ENCODE results near the gene LY6G5B.

The LY6G5B gene

DNA sequence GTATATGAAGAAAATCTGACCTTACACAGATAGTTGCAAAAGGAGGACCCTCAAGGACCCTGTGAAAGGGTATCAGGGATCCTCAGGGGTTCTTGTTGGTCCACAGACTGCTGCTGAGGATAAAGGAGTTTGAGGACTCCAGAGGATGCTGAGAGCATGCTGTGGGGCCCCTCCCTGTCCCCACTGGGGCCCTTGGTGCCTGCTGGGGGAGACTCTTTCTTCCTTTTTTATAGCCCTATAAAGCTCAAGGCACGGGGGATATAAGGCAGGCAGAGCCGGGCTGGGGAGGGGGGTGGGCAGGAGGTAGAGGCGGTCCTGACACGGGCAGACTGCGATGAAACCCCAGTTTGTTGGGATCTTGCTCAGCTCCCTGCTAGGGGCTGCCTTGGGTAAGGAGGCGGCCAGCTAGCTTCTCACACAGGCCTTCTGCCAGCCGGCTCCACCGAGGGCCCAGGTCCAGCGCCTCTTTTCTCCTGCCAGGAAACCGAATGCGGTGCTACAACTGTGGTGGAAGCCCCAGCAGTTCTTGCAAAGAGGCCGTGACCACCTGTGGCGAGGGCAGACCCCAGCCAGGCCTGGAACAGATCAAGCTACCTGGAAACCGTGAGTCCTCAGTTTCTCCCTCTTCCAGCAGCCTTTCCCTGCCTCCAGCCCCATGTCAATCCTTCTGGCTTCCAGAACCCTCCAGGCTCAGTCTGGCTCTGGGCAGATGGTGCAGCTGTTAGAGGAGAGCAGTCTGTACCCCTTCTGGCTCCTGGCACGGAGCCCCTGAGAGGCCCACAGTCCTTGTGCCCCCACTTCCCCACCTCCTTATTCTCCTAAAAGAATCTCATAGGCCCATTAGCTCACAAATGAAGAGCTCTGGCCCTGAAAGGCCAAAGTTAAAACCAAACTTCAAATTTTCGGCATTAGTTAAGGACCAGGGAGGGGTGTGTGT, 45.5 kb downstream of the LY6G5B start, which contains the start of gene LY6G6D:
Gene LY6G6D, plus strand, starts transcription at position 327 of the 937 bp plus-strand sequence. Its CDS starts 8 bp downstream, at position 335.
- DNase-seq (ENCODE audit: low spot score): no peak

DNA sequence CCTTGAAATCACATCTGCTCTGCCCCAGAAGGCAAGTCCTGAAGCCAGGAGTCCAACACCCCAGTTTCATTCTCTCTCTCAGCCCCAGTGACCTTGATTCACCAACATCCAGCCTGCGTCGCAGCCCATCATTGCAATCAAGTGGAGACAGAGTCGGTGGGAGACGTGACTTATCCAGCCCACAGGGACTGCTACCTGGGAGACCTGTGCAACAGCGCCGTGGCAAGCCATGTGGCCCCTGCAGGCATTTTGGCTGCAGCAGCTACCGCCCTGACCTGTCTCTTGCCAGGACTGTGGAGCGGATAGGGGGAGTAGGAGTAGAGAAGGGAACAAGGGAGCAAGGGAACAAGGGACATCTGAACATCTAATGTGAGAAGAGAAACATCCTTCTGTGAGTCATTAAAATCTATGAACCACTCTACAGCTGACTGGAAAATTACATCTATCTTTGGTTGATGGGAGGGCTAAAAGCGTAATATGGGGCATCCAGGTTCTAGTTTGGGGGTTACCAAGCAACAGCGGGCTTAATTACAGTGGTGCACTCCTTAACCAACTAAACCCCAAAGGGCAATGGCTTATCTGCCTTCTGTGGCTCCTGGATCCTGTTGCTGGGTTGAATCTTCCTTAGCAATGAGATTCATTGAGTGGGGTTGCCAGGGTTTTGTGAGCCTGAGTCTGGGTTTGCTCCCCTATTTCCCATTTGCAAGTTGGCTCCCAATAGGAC, 47.9 kb downstream of the LY6G5B start:
- DNase-seq (ENCODE audit: low spot score): no peak

DNA sequence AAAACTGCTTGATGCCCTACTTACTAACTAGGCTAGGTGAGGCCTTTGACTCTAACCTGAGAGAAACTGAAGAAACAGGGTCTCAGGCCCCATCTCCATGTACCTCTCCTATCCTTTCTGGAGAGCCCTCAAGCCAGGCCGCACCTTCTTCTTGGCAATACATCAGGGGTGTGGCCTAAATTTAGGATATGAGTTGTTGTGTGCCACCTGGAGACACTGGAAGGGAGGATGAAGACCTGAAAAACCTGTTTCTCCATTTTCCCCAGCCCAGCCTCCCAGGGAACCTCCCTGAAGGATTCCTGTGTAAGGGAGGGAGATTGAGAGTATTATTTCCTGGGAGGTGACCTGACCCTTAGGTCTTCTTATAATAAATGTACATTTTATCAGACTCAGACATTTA, 48.5 kb downstream of the LY6G5B start:
- no peak for DNase-seq (ENCODE audit: low spot score)

DNA sequence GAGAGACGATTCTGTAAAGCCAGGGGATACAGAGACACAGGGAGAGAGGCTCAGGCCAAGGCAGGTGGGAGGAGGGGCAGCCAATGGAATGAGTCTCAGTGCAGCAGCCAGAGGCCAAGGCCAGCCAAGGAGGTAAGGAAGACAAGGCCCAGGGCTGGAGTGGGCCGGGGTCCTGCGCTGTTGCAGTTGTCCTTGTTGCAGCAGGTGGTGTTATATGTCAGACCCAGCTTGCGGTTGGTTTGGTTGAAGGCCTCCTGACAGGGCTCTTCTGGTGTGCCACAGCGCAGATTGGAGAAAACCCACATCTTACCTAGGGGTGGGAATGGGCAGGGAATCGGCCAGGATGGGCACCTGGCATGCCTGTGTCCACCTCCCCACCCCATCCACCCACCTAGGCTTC, 49.2 kb downstream of the LY6G5B start:
- DNase-seq (ENCODE audit: low spot score): no peak

DNA sequence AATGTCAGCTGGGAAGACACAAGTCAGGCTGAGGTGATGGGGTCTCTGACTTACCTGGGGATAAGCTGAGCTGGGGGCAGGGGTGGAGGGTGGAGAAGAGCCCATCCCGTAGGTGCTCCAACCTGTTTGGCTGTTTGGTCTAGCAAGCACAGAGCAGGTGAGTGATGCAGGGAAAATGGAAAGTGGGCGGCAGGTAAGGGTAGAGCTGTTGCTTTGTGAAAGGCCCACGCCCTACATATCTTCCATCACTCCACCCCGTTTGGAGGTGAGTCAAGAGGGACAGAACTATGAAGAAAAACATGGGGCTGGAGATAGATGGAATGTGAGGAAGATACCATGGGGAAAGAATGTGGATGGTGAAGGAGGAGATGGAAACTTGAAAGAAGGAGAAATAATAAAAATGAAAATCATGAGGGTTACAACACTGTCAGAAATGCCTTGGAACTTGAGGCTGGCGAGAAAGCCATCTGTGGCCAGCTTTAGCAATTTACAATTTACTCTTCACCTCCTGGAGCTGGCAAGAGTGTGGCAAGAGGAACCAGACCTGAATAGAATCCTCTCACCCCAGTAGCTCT, 50.5 kb downstream of the LY6G5B start:
- DNase-seq (ENCODE audit: low spot score): no peak

DNA sequence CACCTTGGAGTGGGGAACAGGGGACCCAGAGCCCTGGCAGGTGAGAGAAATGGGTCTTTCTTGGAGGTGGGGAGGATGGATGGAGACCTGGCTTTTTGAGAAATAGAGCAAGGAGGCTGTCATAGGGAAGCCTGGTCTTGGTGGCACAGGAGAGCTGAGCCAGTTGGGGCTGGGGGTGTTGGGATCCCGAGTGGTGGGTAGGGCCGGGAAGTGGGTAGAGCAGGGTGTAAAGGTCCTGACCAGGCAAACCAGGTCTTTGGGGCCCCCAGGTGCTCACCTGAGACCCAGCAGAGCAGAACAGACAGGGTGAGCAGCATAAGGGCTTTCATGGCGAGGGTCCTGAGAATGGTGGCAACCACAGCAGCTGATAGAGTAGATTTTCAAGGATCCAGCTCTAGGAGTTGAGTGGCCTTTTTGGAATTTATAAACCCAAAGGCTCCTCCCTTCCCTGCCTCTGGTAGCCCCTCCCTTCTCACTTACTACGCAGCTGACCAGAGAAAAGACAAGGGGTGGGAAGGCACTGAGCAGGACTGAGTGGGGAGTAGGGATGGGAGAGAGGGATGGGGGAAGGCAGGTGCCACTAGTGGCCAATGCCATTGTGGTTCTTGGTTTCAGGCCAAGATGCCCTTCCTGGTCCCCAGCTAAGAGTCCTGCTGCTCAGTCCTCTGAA, 51.7 kb downstream of the LY6G5B start, which contains the start of gene LY6G6C:
Gene LY6G6C, minus strand, starts transcription at position 396 of the 670 bp plus-strand sequence. Its CDS starts 67 bp downstream, at position 329.
- no peak for DNase-seq (ENCODE audit: low spot score)

DNA sequence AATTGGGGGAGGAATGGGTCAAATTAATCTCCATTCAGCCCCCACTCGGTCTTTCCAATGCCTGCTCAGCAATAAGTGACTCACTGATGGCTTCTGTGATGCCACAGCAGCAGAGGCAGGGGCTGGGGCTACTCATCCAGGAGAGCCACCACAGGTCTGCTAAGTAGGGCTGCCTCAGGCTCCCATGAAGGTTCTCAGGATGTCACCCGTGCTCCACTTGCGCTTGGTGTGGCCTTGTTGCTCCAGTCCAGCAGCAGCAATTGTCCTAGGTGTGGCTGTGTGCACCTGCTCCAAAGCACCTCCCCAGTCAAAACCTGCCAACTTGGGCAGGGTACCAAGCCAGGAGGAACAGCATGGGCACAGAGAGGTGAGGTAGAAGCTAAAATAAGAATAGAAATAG, 52.4 kb downstream of the LY6G5B start:
- DNase-seq (ENCODE audit: low spot score): no peak
